B cell (primary cell): ENCODE results near the gene SMAD1. TPM values are rescaled to one million over a fixed set of nuclear protein-coding genes. Genes with fewer than 3 reads are reported as not detected.

ENCODE experiments used
- ATAC-seq: fragments of 200-7000 bp; cut with Tn5 transposase; one replicate; pipeline ENCODE4 v1.10.0; 2021; ENCODE audit warnings: low read depth, mild to moderate bottlenecking, moderate number of reproducible peaks, moderate library complexity
- CTCF ChIA-PET: fragments of 350-600 bp; sonication (Branson Sonifier 250); formaldehyde crosslinking; loops from one replicate; lab custom pipeline; 2021; ENCODE audit warnings: antibody characterized with exemption, inconsistent platforms; lab: Charles Lee
- POLR2A ChIA-PET: fragments of 350-600 bp; sonication (Branson Sonifier 250); formaldehyde crosslinking; loops from one replicate; lab custom pipeline; 2021; ENCODE audit warnings: antibody characterized with exemption; lab: Charles Lee
- DNase-seq: peaks from one replicate; pipeline ENCODE4 v3.0.0; 2013
- H2AFZ ChIP-seq: 2 replicates; pipeline ENCODE4 v1.6.1; 2012; ENCODE audit warnings: mild to moderate bottlenecking, low read depth, low read length; ENCODE audit not compliant: insufficient read depth, poor library complexity, severe bottlenecking
- H3K27ac ChIP-seq, 2 donors: 1 replicate in 1 of 2; 2 replicates in 1 of 2; pipeline ENCODE4 v1.5.1; 2012 to 2013; ENCODE audit warnings: low read length in 2 of 2, mild to moderate bottlenecking in 2 of 2, moderate library complexity in 1 of 2
- H3K27me3 ChIP-seq, 4 experiments: fragments of 200-600 bp in 1 of 4; sonication (generic) in 1 of 4; replicated peaks in 1 of 4; 1 replicate in 2 of 4; 2 replicates in 2 of 4; pipeline versions ENCODE4 v1.6.1 to v1.7.0; 2013 to 2016; ENCODE audit warnings: low read length in 3 of 4, mild to moderate bottlenecking in 2 of 4, mixed read lengths in 1 of 4, moderate library complexity in 1 of 4; ENCODE audit not compliant: insufficient read depth in 4 of 4, control insufficient read depth in 3 of 4; ENCODE audit errors: control extremely low read depth in 1 of 4
- H3K36me3 ChIP-seq, 2 experiments: replicated peaks in 1 of 2; 1 replicate in 1 of 2; 2 replicates in 1 of 2; pipeline versions ENCODE4 v1.6.1 to v1.7.1; 2013; ENCODE audit warnings: low read length in 1 of 2; ENCODE audit not compliant: insufficient read depth in 2 of 2, control insufficient read depth in 1 of 2; ENCODE audit errors: control extremely low read depth in 1 of 2, extremely low read depth in 1 of 2
- H3K4me1 ChIP-seq, 2 donors: fragments of 200-600 bp in 1 of 2; sonication (generic) in 1 of 2; 1 replicate in 1 of 2; 2 replicates in 1 of 2; pipeline versions ENCODE4 v1.5.1 to v1.6.1; 2013 to 2017; ENCODE audit warnings: low read length in 2 of 2; ENCODE audit not compliant: control insufficient read depth in 2 of 2, insufficient read depth in 2 of 2
- H3K4me2 ChIP-seq: replicated peaks from 2 replicates; pipeline ENCODE3; 2012; ENCODE audit warnings: mild to moderate bottlenecking, low read depth, low read length; ENCODE audit not compliant: poor library complexity, severe bottlenecking
- H3K4me3 ChIP-seq, 5 experiments: fragments of 200-600 bp in 1 of 5; sonication (generic) in 1 of 5; 1 replicate in 3 of 5; 2 replicates in 2 of 5; pipeline versions ENCODE4 v1.5.1 to v1.7.0; 2011 to 2016; ENCODE audit warnings: low read length in 4 of 5, mild to moderate bottlenecking in 4 of 5, low read depth in 2 of 5, control low read depth in 1 of 5, moderate library complexity in 1 of 5; ENCODE audit not compliant: insufficient read depth in 1 of 5; ENCODE audit errors: control extremely low read depth in 1 of 5, extremely low read depth in 1 of 5
- H3K79me2 ChIP-seq: fragments of 200-600 bp; sonication (generic); one replicate; pipeline ENCODE4 v1.6.0; 2016; ENCODE audit warnings: low read length; ENCODE audit not compliant: control insufficient read depth, insufficient read depth
- H3K9ac ChIP-seq: fragments of 200-600 bp; sonication (generic); 2 replicates; pipeline ENCODE4 v1.6.1; 2017; ENCODE audit warnings: mild to moderate bottlenecking, low read length, moderate library complexity
- H3K9me3 ChIP-seq, 3 donors: one replicate each; pipeline versions ENCODE4 v1.6.1 to v1.7.1; 2013; ENCODE audit warnings: low read length in 2 of 3; ENCODE audit not compliant: control insufficient read depth in 2 of 3, insufficient read depth in 1 of 3; ENCODE audit errors: control extremely low read depth in 1 of 3
- H4K20me1 ChIP-seq: 2 replicates; pipeline ENCODE4 v1.6.0; 2012; ENCODE audit warnings: mild to moderate bottlenecking, low read length; ENCODE audit not compliant: insufficient read depth, control insufficient read depth, poor library complexity, severe bottlenecking
- H3K27ac Mint-ChIP-seq: one replicate; pipeline ENCODE4 v1.8.0; 2021; ENCODE audit warnings: mixed read lengths
- H3K27me3 Mint-ChIP-seq: one replicate; pipeline ENCODE4 v1.8.0; 2021; ENCODE audit warnings: mixed read lengths
- H3K4me1 Mint-ChIP-seq: one replicate; pipeline ENCODE4 v1.8.0; 2021; ENCODE audit warnings: mixed read lengths
- H3K4me3 Mint-ChIP-seq: one replicate; pipeline ENCODE4 v1.8.0; 2021; ENCODE audit warnings: mixed read lengths
- H3K9me3 Mint-ChIP-seq: one replicate; pipeline ENCODE4 v1.8.0; 2022; ENCODE audit warnings: mixed read lengths; ENCODE audit not compliant: insufficient read depth
- EZH2 ChIP-seq: IDR thresholded peaks from 2 replicates; pipeline ENCODE4 v1.6.1; 2012; ENCODE audit warnings: borderline replicate concordance, low read depth, mild to moderate bottlenecking, moderate library complexity, low read length; ENCODE audit not compliant: insufficient read depth, poor library complexity, severe bottlenecking
- WGBS: methylation state at CpG from one replicate; pipeline ENCODE4 v1.1.5; 2013; ENCODE audit warnings: missing lambda C conversion rate; ENCODE audit not compliant: insufficient coverage; 5-methylcytosine and 5-hydroxymethylcytosine counted together
- intact Hi-C: fragments of 100-400 bp; cut with micrococcal nuclease; formaldehyde crosslinking; loops from one replicate; pipeline ENCODE4 v1.10.0; 2022
- polyA plus RNA-seq: library from polyadenylated mRNA; depleted of rRNA; stranded (reverse); fragments of >200 nt; gene quantifications from 2 replicates; pipeline ENCODE4 v1.2.3, GENCODE V29; 2012
- total RNA-seq, 2 donors: library from RNA; stranded (reverse); fragments of 120-200 nt in 1 of 2; gene quantifications; 1 replicate in 1 of 2; 2 replicates in 1 of 2; pipeline versions ENCODE4 v1.2.3 to v1.2.4, GENCODE V29; 2013 to 2022
- TF ChIP-seq, protein P1 (sequence below): fragments of 200-600 bp; IDR thresholded peaks from one replicate; pipeline ENCODE4 v1.8.0; 2022; ENCODE audit warnings: antibody characterized with exemption, mild to moderate bottlenecking

The SMAD1 gene
- total and polyA plus RNA-seq, 2 donors (not counting 1 experiment from before 2014, with no cell fraction given), result 0.12 TPM; not detected in 1

DNA sequence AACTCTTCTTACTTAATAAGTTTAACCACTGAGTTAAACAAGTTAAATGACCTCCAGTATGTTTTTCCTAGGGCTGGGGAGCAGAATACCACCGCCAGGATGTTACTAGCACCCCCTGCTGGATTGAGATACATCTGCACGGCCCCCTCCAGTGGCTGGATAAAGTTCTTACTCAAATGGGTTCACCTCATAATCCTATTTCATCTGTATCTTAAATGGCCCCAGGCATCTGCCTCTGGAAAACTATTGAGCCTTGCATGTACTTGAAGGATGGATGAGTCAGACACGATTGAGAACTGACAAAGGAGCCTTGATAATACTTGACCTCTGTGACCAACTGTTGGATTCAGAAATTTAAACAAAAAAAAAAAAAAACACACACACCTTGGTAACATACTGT, 76.1 kb downstream of the SMAD1 start:
- H3K9me3 ChIP-seq, result no peaks in the 10 kb centered on the region
- H3K27me3 Mint-ChIP-seq, result peaks cover 8% of the 10 kb centered on the region
- ChIA-PET POLR2A (no interaction called here), CTCF (interaction anchor here (0.9 to 1.5 kb wide), 5 partner anchors 16 to 1540 kb away, joined by 3 to 10 read pairs (median 8); no protein-coding TSS in a partner anchor)
- no peaks in the 10 kb centered on the region for H3K79me2 ChIP-seq
- TF ChIP-seq EZH2, result no peak
- TF ChIP-seq, protein P1, sequence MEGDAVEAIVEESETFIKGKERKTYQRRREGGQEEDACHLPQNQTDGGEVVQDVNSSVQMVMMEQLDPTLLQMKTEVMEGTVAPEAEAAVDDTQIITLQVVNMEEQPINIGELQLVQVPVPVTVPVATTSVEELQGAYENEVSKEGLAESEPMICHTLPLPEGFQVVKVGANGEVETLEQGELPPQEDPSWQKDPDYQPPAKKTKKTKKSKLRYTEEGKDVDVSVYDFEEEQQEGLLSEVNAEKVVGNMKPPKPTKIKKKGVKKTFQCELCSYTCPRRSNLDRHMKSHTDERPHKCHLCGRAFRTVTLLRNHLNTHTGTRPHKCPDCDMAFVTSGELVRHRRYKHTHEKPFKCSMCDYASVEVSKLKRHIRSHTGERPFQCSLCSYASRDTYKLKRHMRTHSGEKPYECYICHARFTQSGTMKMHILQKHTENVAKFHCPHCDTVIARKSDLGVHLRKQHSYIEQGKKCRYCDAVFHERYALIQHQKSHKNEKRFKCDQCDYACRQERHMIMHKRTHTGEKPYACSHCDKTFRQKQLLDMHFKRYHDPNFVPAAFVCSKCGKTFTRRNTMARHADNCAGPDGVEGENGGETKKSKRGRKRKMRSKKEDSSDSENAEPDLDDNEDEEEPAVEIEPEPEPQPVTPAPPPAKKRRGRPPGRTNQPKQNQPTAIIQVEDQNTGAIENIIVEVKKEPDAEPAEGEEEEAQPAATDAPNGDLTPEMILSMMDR, result peak; percentile 86
- no peaks in the 10 kb centered on the region for H3K4me1 ChIP-seq
- no peak overlapping the region for H3K9ac ChIP-seq
- H4K20me1 ChIP-seq, result no peaks in the 10 kb centered on the region
- H3K9me3 Mint-ChIP-seq, result no peaks in the 10 kb centered on the region
- WGBS, result 0% methylated on average over 1 of the region's 3 CpGs
- DNase-seq (peak; percentile 60), ATAC-seq (no peak)
- no peak overlapping the region for H3K4me3 Mint-ChIP-seq
- H2AFZ ChIP-seq, result no peak overlapping the region
- intact Hi-C loops, result loop anchor here (1.0 to 2.0 kb wide), 3 partner anchors 323 to 1383 kb away; no protein-coding TSS in a partner anchor
- H3K4me3 ChIP-seq, result no peak overlapping the region
- H3K27me3 ChIP-seq, result peaks cover 0 to 4% (median 1%) of the 10 kb centered on the region in 4 experiments
- H3K27ac ChIP-seq, result no peak overlapping the region
- no peak overlapping the region for H3K4me2 ChIP-seq
- no peaks in the 10 kb centered on the region for H3K36me3 ChIP-seq
- no peaks in the 10 kb centered on the region for H3K4me1 Mint-ChIP-seq
- no peak overlapping the region for H3K27ac Mint-ChIP-seq

DNA sequence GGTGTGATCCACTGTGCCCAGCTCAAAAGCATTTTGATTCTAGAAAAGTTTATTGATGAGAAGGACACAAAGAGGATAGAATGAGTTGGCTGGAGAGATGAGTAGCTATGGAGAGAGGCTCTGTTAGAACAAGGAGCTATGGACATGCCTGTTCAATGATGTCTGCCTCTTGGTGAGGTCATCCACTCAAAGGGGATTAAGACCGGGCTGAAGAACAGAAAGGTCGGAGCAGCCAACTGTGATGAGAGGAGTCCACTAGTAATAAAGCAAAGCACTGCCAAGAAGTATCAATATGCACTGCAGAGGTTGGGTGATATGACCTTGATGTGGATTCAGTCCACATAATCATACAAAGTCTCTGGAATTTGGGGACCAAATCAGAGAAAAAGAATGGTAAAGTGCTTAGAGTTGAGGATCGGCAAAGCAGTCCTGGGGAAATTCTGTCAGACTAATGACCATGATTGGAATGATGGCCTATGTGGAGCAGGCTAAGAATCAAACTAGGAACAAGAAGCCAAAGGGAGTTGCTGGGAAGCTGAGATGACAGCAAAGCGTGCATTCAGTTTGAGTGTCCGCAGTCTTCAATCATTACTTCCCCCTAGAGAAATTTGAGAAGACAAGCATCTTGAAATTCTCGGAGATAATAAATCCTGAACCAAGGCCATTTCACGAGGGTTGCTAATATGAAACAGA, 81.8 kb downstream of the SMAD1 start:
- 40% methylated on average over 1 of the region's 7 CpGs for WGBS
- H3K27me3 Mint-ChIP-seq, result peaks cover 39% of the 10 kb centered on the region
- no peaks in the 10 kb centered on the region for H3K36me3 ChIP-seq

More for the DNA sequence above, 81.8 kb downstream of the SMAD1 start:
- no peak for DNase-seq
- POLR2A ChIA-PET, result no interaction called here
- Mint-ChIP-seq H3K27ac (no peak overlapping the region), H3K4me1 (no peaks in the 10 kb centered on the region), H3K4me3 (no peak overlapping the region), H3K9me3 (peaks cover 3% of the 10 kb centered on the region)
- Histone ChIP-seq H3K4me2 (no peak overlapping the region), H3K4me1 (no peaks in the 10 kb centered on the region), H4K20me1 (no peaks in the 10 kb centered on the region), H3K4me3 (no peak overlapping the region), H3K9me3 (peaks cover 0 to 2% (median under 1%) of the 10 kb centered on the region in 3 donors), H3K9ac (no peak overlapping the region), H3K27me3 (peaks cover 0 to 5% (median 1%) of the 10 kb centered on the region in 4 experiments), H3K79me2 (no peaks in the 10 kb centered on the region), H3K27ac (no peak overlapping the region), H2AFZ (no peak overlapping the region)
- TF ChIP-seq EZH2, result no peak
- TF ChIP-seq, protein P1, result no peak
- CTCF ChIA-PET, result no interaction called here
- intact Hi-C loops, result no loop called here
- ATAC-seq, result no peak
